Upper lobe of left lung (tissue), 6 donors: ENCODE results near the gene KCNG2. TPM values are rescaled to one million over a fixed set of nuclear protein-coding genes. Genes with fewer than 3 reads are reported as not detected.
A peak's percentile ranks its signal among the peaks of the same experiment; 100 is the strongest.

Source experiments
- ATAC-seq, 2 donors: fragments of 200-7000 bp; cut with Tn5 transposase; one replicate each; pipeline ENCODE4 v1.9.1; 2022; ENCODE audit warnings: mild to moderate bottlenecking in 2 of 2, moderate library complexity in 2 of 2; ENCODE audit not compliant: low FRiP score in 2 of 2
- DNase-seq, 2 donors: peaks; one replicate each; pipeline ENCODE4 v3.0.0-alpha.2; 2019 to 2020
- H3K27ac ChIP-seq, 4 donors: fragments of 200-600 bp; sonication (generic); one replicate each; pipeline ENCODE4 v1.5.1; 2016 to 2019
- H3K27me3 ChIP-seq, 4 donors: fragments of 200-600 bp; sonication (generic); one replicate each; pipeline ENCODE4 v1.5.1; 2017 to 2019
- H3K36me3 ChIP-seq, 4 donors: fragments of 200-600 bp; sonication (generic); one replicate each; pipeline ENCODE4 v1.5.1; 2016 to 2019
- H3K4me1 ChIP-seq, 4 donors: fragments of 200-600 bp; sonication (generic); one replicate each; pipeline ENCODE4 v1.5.1; 2018 to 2019
- H3K4me3 ChIP-seq, 4 donors: fragments of 200-600 bp; sonication (generic); one replicate each; pipeline ENCODE4 v1.5.1; 2017 to 2019; ENCODE audit warnings: mild to moderate bottlenecking in 2 of 4, moderate library complexity in 1 of 4
- H3K9me3 ChIP-seq, 4 donors: fragments of 200-600 bp; sonication (generic); one replicate each; pipeline ENCODE4 v1.5.1; 2018 to 2019
- EP300 ChIP-seq, 4 donors: sonication (generic); formaldehyde crosslinking; IDR thresholded peaks; one replicate each; pipeline ENCODE4 v1.5.1; 2017; ENCODE audit warnings: antibody characterized with exemption in 4 of 4, control low read depth in 2 of 4
- POLR2A ChIP-seq, 4 donors: fragments of 450-650 bp; IDR thresholded peaks; one replicate each; pipeline ENCODE4 v1.5.1; 2016 to 2017; ENCODE audit warnings: antibody characterized with exemption in 4 of 4, mild to moderate bottlenecking in 2 of 4
- POLR2AphosphoS5 ChIP-seq, 2 donors: sonication (generic); formaldehyde crosslinking; IDR thresholded peaks; one replicate each; pipeline ENCODE4 v1.5.1; 2017; ENCODE audit warnings: antibody characterized with exemption in 2 of 2
- WGBS, 2 donors: methylation state at CpG; one replicate each; pipeline ENCODE4 v1.1.5; 2017 to 2018; 5-methylcytosine and 5-hydroxymethylcytosine counted together
- total RNA-seq, 6 donors: library from RNA; depleted of rRNA in 4 of 6; stranded (reverse); fragments of >200 nt in 4 of 6; gene quantifications; one replicate each; pipeline versions ENCODE4 v1.1.0 to v1.2.1, GENCODE V29; 2016 to 2021
- TF ChIP-seq, protein P1 (sequence below), 6 experiments: fragments of 450-650 bp in 4 of 6; fragments of 200-600 bp in 2 of 6; sonication (generic) in 2 of 6; IDR thresholded peaks; one replicate each; pipeline ENCODE4 v1.5.1; 2016 to 2019; ENCODE audit warnings: antibody characterized with exemption in 6 of 6
- donor health status: DM: no; HTN: no; CAD: no; lungs with moderate emphysema.
- donor health status: DM: no; HTN: yes; CAD: no; lungs with severe emphysema.

KCNG2 gene
- total RNA-seq, 6 donors from 2014 or later, result 0.49 to 1.1 (median 0.73) TPM; not detected in 2

DNA sequence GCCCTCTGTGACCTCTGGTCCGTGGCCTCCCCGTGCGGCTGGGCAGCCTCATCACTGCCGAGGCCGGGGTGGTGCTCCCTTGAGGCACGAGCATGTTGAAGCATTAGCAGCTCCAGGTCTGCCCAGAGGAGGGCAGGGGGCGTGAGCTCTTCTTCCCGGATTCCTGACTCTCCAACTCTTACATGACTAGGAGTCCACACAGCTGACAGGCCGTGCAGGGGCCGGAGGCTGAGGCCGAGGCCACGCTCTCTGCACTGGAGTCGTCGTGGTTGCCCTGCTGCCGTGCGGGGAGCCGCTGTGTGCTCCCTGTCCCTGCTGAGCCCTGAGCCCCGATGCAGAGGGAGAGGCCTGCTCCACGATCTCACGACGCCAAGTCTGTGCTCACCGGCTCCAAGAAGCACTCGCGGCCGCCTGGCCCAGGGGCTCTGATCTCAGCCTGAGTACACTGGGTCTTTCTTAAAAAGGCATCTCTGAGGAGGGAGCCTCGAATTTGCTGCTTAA lies 19.4 kb upstream of the KCNG2 start:
- H3K4me3 ChIP-seq, result no peak overlapping the region
- peak; percentile 16 to 83 for DNase-seq
- WGBS, 2 donors, result 50 to 62% methylated on average over 9 to 26 of the region's 26 CpGs
- no peaks in the 10 kb centered on the region for H3K9me3 ChIP-seq
- no peaks in the 10 kb centered on the region for H3K36me3 ChIP-seq
- ATAC-seq, result no peak
- TF ChIP-seq POLR2AphosphoS5 (IDR thresholded peaks at IDR 0.05), result no peak
- TF ChIP-seq EP300 (IDR thresholded peaks at IDR 0.05), result no peak
- TF ChIP-seq, protein P1, sequence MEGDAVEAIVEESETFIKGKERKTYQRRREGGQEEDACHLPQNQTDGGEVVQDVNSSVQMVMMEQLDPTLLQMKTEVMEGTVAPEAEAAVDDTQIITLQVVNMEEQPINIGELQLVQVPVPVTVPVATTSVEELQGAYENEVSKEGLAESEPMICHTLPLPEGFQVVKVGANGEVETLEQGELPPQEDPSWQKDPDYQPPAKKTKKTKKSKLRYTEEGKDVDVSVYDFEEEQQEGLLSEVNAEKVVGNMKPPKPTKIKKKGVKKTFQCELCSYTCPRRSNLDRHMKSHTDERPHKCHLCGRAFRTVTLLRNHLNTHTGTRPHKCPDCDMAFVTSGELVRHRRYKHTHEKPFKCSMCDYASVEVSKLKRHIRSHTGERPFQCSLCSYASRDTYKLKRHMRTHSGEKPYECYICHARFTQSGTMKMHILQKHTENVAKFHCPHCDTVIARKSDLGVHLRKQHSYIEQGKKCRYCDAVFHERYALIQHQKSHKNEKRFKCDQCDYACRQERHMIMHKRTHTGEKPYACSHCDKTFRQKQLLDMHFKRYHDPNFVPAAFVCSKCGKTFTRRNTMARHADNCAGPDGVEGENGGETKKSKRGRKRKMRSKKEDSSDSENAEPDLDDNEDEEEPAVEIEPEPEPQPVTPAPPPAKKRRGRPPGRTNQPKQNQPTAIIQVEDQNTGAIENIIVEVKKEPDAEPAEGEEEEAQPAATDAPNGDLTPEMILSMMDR (IDR thresholded peaks at IDR 0.05), result no peak
- TF ChIP-seq POLR2A (IDR thresholded peaks at IDR 0.05), result no peak
- H3K27ac ChIP-seq, result no peak overlapping the region
- H3K4me1 ChIP-seq, result no peaks in the 10 kb centered on the region
- no peaks in the 10 kb centered on the region for H3K27me3 ChIP-seq

DNA sequence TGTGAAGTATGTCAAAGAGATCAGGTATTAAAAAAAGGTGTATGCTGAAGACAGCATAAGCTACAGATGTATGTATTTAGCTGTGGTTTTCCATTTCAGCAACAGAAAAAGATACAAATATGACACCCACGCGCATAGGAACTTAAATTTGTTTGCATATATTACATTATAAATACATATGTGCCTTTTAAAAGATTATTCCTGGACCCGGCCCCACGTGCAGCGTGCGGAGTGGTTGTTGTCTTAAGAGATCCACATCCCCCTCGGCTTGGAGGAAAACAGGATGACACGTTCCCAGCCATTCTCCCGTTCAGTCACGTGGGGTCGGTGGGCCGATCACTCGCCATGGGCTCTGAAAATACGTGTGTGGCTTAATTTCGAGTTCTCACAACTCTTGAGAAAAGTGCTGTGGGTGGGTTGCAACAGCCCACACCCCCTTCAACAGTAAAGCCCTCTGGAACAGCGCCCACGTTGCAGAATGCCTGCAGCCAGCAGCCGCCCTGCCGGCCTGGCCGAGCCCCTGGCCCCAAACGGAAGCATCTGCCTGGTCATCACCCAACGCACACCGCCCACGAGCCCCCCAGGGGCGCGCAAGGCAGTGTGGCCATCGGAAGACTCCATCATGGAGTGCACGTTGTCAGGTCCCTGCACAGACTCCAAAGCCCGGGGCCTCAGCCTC lies 18.6 kb upstream of the KCNG2 start:
- H3K4me1 ChIP-seq, result no peaks in the 10 kb centered on the region
- no peaks in the 10 kb centered on the region for H3K36me3 ChIP-seq
- H3K27ac ChIP-seq, result no peak overlapping the region
- WGBS, 2 donors, result 79 to 82% methylated on average over 19 to 29 of the region's 29 CpGs
- ATAC-seq, result no peak
- no peaks in the 10 kb centered on the region for H3K27me3 ChIP-seq
- TF ChIP-seq POLR2A (IDR thresholded peaks at IDR 0.05), result no peak
- H3K9me3 ChIP-seq, result no peaks in the 10 kb centered on the region
- no peak overlapping the region for H3K4me3 ChIP-seq
- peak; percentile 11 to 70 for DNase-seq

DNA sequence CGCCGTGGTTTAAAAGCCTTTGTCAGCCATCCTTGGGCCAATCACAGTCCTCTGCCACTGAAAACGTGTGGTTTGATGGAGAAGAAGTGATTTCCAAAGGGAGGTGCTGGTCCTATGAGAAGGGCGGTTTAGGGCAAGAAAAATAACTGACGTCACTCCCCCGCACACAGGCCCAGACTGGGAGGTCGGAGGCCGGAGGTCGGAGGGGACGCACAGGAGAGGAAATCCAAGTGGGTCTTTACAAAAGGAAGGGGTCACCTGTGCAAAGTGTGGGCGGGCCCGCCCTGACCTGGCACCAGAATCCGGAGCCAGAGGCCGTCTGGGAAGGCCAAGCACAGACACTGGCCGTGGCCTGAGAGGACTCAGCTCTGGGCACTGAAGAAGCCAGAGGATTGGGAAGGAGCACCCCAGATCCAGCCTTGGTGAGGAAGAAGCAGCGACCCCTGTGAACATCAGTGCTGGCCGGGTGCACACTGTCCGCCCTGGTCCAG lies 18.0 kb upstream of the KCNG2 start:
- Histone ChIP-seq H3K36me3 (no peaks in the 10 kb centered on the region), H3K27me3 (no peaks in the 10 kb centered on the region), H3K4me1 (no peaks in the 10 kb centered on the region), H3K9me3 (no peaks in the 10 kb centered on the region), H3K4me3 (no peak overlapping the region), H3K27ac (no peak overlapping the region)
- TF ChIP-seq POLR2A (IDR thresholded peaks at IDR 0.05) (no peak), POLR2AphosphoS5 (IDR thresholded peaks at IDR 0.05) (no peak), EP300 (IDR thresholded peaks at IDR 0.05) (no peak)
- TF ChIP-seq, protein P1 (IDR thresholded peaks at IDR 0.05), result no peak
- DNase-seq (peak; percentile 6 to 65), ATAC-seq (no peak)
- WGBS, 2 donors, result 82 to 89% methylated on average over 9 to 18 of the region's 18 CpGs

DNA sequence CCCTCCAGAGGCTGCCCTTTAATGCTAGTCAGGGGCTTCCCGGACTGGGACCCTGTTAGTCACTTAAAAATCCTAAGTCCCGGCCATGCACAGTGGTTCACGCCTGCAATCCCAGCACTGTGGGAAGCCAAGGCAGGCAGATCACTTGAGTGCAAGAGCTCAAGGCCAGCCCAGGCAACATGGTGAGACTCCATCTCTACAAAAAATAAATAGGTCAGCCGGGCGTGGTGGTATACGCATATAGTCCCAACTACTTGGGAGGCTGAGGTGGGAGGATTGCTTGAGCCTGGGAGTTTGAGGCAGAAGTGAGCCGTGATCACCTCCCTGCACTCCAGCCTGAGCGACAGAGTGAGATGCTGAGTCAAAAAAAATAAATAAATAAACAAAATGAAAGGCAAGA lies 17.2 kb upstream of the KCNG2 start:
- no peak overlapping the region for H3K27ac ChIP-seq
- H3K9me3 ChIP-seq, result no peaks in the 10 kb centered on the region
- no peaks in the 10 kb centered on the region for H3K4me1 ChIP-seq
- 82 to 85% methylated on average over 7 to 8 of the region's 8 CpGs for WGBS, 2 donors
- H3K36me3 ChIP-seq, result no peaks in the 10 kb centered on the region
- peak in 1 of 2 donors; percentile 16 for DNase-seq
- H3K4me3 ChIP-seq, result no peak overlapping the region
- H3K27me3 ChIP-seq, result peaks cover 0 to 2% (median 0%) of the 10 kb centered on the region in 4 donors
- no peak for ATAC-seq
- TF ChIP-seq POLR2A (IDR thresholded peaks at IDR 0.05), result no peak
- no peak for TF ChIP-seq EP300 (IDR thresholded peaks at IDR 0.05)
- TF ChIP-seq, protein P1 (IDR thresholded peaks at IDR 0.05), result no peak
- no peak for TF ChIP-seq POLR2AphosphoS5 (IDR thresholded peaks at IDR 0.05)

DNA sequence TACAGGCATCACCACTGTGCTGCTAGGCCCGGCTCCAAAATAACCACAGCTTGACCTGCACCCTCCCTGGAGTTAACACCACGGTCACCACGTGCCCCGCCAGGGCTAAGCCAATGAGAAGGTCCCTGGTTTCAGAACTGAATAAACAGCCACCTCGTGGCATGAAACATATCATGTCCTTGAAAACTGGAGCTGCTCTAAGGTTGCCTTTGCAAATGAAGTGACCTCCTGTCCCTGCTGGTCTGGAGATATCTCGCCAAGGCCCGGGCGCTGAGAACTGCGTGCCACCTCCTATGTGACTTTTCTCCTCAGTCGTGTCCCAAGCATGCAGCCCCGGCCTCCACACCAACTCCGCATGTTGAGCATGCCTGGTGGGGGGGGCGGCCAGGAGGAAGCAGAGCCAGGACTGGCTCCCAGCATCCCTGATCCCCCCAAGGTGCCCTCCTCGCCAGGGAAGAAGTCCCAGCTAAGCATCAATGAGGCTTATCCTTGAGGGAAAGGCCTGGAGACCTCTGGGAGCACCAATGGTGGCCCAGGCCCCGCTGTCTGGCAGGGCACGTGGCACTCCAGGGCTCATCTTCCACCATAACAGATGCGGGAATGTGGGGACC lies 16.3 kb upstream of the KCNG2 start:
- ATAC-seq (no peak), DNase-seq (peak in 1 of 2 donors; percentile 18)
- Histone ChIP-seq H3K36me3 (no peaks in the 10 kb centered on the region), H3K9me3 (no peaks in the 10 kb centered on the region), H3K4me3 (no peak overlapping the region), H3K4me1 (no peaks in the 10 kb centered on the region), H3K27ac (no peak overlapping the region), H3K27me3 (peaks cover 0 to 2% (median 0%) of the 10 kb centered on the region in 4 donors)
- TF ChIP-seq, protein P1 (IDR thresholded peaks at IDR 0.05), result no peak
- TF ChIP-seq POLR2A (IDR thresholded peaks at IDR 0.05), result no peak
- no peak for TF ChIP-seq EP300 (IDR thresholded peaks at IDR 0.05)
- no peak for TF ChIP-seq POLR2AphosphoS5 (IDR thresholded peaks at IDR 0.05)
- 80 to 82% methylated on average over 9 to 17 of the region's 17 CpGs for WGBS, 2 donors
